Umbilical cord (tissue), 2 donors: ENCODE results near the gene ATE1. TPM values are rescaled to one million over a fixed set of nuclear protein-coding genes. Genes with fewer than 3 reads are reported as not detected.
"Not testable (repeated sequence)": the region's sequence is repeated elsewhere in the genome, so short reads cannot be mapped to it uniquely, and the experiment has no call there.

ENCODE experiments used
- DNase-seq: peaks from one replicate; pipeline ENCODE4 v3.0.0-alpha.2; 2015; ENCODE audit warnings: low spot score
- total RNA-seq: library from RNA; depleted of rRNA; stranded (reverse); fragments of >200 nt; gene quantifications from one replicate; pipeline ENCODE4 v1.2.3, GENCODE V29; 2014; ENCODE audit warnings: low replicate concordance; ENCODE audit not compliant: insufficient read depth

The ATE1 gene
- total RNA-seq, 1 donor from 2014 or later, result 17.3 TPM

- DNase-seq, result no peak
These were observed 188.7 kb downstream of the ATE1 start for GRCh38 chr10:121739114-121739513.

GRCh38 chr10:121736315-121737130 lies 191.3 kb downstream of the ATE1 start:
- peak; percentile 87 for DNase-seq

GRCh38 chr10:121735263-121735662 lies 192.6 kb downstream of the ATE1 start:
- DNase-seq, result no peak

GRCh38 chr10:121734589-121735045 lies 193.2 kb downstream of the ATE1 start:
- peak; percentile 39 for DNase-seq

GRCh38 chr10:121732656-121733445 lies 195.0 kb downstream of the ATE1 start:
- no peak for DNase-seq

GRCh38 chr10:121732172-121732571 lies 195.7 kb downstream of the ATE1 start:
- DNase-seq, result no peak

- no peak for DNase-seq
These were observed 203.5 kb downstream of the ATE1 start for GRCh38 chr10:121724282-121724681.

GRCh38 chr10:121722665-121723064 lies 205.2 kb downstream of the ATE1 start:
- no peak for DNase-seq

- no peak for DNase-seq
These were observed 206.6 kb downstream of the ATE1 start for GRCh38 chr10:121721257-121721656.

GRCh38 chr10:121715969-121716368 lies 211.9 kb downstream of the ATE1 start:
- DNase-seq, result no peak

- DNase-seq, result no peak
These were observed 212.8 kb downstream of the ATE1 start for GRCh38 chr10:121715076-121715475.

- DNase-seq, result no peak
These were observed 214.3 kb downstream of the ATE1 start for GRCh38 chr10:121713486-121713885.

GRCh38 chr10:121710971-121711370 lies 216.9 kb downstream of the ATE1 start:
- DNase-seq, result no peak

- DNase-seq, result no peak
These were observed 217.6 kb downstream of the ATE1 start for GRCh38 chr10:121710207-121710606.

GRCh38 chr10:121709675-121710073 lies 218.2 kb downstream of the ATE1 start:
- DNase-seq, result peak; percentile 84

GRCh38 chr10:121708728-121709674 lies 218.8 kb downstream of the ATE1 start:
- no peak for DNase-seq

- DNase-seq, result peak; percentile 58
These were observed 225.2 kb downstream of the ATE1 start for GRCh38 chr10:121702351-121703320.

GRCh38 chr10:121700416-121700815 lies 227.4 kb downstream of the ATE1 start:
- DNase-seq, result no peak

GRCh38 chr10:121699703-121700102 lies 228.1 kb downstream of the ATE1 start:
- not testable (repeated sequence) for DNase-seq

- DNase-seq, result no peak
These were observed 228.9 kb downstream of the ATE1 start for GRCh38 chr10:121698902-121699301.
